Measurements from ENCODE around the gene OCSTAMP.

Gene OCSTAMP

GRCh38 chr20:46509523-46509922, 40.9 kb downstream of the OCSTAMP start:
- H3K27ac ChIP-seq = no peak overlapping the region

GRCh38 chr20:46507760-46508407, 42.6 kb downstream of the OCSTAMP start:
- TF ChIP-seq ZFX (IDR thresholded peaks at IDR 0.05) = no peak
- TF ChIP-seq CTCF (conservative IDR thresholded peaks at IDR 0.05) = no peak
- no peak overlapping the region for H3K27ac ChIP-seq

More at GRCh38 chr20:46509523-46509922, 40.9 kb downstream of the OCSTAMP start:
- no peak for TF ChIP-seq ZFX (IDR thresholded peaks at IDR 0.05)

- H3K27ac ChIP-seq = no peak overlapping the region
- TF ChIP-seq ZFX (IDR thresholded peaks at IDR 0.05) (no peak), CTCF (conservative IDR thresholded peaks at IDR 0.05) (no peak)
Measured at GRCh38 chr20:46505506-46505905, 44.9 kb downstream of the OCSTAMP start.

DNA sequence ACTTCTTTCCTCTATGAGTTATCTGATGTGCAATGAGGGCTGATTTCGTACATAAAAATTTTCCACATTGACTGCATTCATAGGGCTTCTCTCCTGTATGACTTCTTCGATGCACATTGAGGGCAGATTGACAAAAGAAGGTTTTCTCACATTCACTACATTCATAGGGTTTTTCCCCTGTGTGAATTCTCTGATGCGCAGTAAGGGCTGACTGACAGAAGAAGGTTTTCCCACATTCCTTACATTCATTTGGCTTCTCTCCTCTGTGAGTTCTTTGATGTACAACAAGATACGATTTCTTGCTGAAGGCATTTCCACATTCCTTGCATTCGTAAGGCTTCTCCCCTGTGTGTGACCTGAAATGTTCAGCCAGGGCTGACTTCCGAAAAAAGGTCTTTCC, 48.5 kb downstream of the OCSTAMP start:
- no peak overlapping the region for H3K27ac ChIP-seq
- TF ChIP-seq CTCF (conservative IDR thresholded peaks at IDR 0.05) (no peak), ZFX (IDR thresholded peaks at IDR 0.05) (no peak)

DNA sequence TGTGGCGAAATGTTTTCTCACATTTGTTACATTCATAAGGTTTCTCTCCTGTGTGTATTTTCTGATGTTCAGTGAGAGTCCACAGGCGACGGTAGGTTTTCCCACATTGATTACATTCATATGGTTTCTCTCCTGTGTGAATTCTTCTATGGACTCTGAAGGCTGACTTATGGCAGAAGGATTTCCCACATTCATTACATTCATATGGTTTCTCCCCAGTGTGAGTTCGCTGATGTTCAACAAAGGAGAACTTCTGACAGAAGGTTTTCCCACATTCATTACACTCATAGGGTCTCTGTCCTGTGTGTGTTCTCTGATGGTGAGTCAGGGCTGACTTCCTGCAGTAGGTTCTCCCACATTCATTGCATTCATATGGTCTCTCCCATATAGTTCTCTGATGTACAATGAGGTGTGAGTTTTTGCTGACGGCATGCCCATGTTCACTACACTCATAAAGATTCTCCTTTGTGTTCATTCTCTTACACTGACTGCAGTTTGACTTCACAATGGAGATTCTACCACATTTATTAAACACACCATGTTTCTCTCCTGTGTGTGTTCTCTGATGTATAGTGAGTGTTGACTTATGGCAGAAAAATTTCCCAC, 49.0 kb downstream of the OCSTAMP start:
- no peak overlapping the region for H3K27ac ChIP-seq
- TF ChIP-seq ZFX (IDR thresholded peaks at IDR 0.05) (no peak), CTCF (conservative IDR thresholded peaks at IDR 0.05) (no peak)

GRCh38 chr20:46494077-46494476, 56.4 kb downstream of the OCSTAMP start:
- H3K27ac ChIP-seq = no peak overlapping the region
- TF ChIP-seq ZFX (IDR thresholded peaks at IDR 0.05) = no peak
- no peak for TF ChIP-seq CTCF (conservative IDR thresholded peaks at IDR 0.05)

DNA sequence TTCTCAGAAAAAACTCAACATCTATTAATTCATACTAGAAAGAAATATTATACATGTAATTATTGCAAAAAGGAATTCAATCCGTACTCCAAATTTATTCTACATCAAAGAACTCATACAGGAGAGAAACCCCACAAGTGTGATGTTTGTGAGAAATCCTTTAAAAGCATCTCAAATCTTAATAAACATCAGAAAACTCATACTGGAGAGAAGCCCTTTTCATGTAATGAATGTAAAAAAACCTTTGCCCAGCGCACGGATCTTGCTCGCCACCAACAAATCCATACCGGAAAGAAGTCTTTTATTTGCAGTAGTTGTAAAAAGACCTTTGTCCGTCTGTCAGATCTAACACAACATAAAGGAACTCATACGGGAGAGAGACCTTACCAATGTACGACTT, 59.1 kb downstream of the OCSTAMP start:
- H3K27ac ChIP-seq = no peak overlapping the region
- no peak for TF ChIP-seq ZFX (IDR thresholded peaks at IDR 0.05)
- TF ChIP-seq CTCF (conservative IDR thresholded peaks at IDR 0.05) = no peak
